Uterus (tissue), 4 donors: ENCODE data around the gene NCR2. TPM values are rescaled to one million over a fixed set of nuclear protein-coding genes. Genes with fewer than 3 reads are reported as not detected.

ENCODE experiments used
- DNase-seq, 2 donors: peaks; one replicate each; pipeline ENCODE4 v3.0.0-alpha.2; 2019 to 2020
- H3K27ac ChIP-seq, 2 donors: fragments of 200-600 bp; sonication (generic); 1 replicate in 1 of 2; 2 replicates in 1 of 2; pipeline ENCODE4 v1.5.1; 2016 to 2018
- H3K27me3 ChIP-seq, 2 donors: fragments of 200-600 bp; sonication (generic); one replicate each; pipeline ENCODE4 v1.5.1; 2018 to 2019; ENCODE audit warnings: control low read depth in 1 of 2
- H3K36me3 ChIP-seq, 2 donors: fragments of 200-600 bp; sonication (generic); one replicate each; pipeline ENCODE4 v1.5.1; 2019; ENCODE audit warnings: control low read depth in 1 of 2
- H3K4me1 ChIP-seq, 2 donors: fragments of 200-600 bp; sonication (generic); one replicate each; pipeline ENCODE4 v1.5.1; 2018 to 2019; ENCODE audit warnings: control low read depth in 1 of 2
- H3K4me3 ChIP-seq, 2 donors: fragments of 200-600 bp; sonication (generic); 1 replicate in 1 of 2; 2 replicates in 1 of 2; pipeline ENCODE4 v1.5.1; 2018 to 2019; ENCODE audit warnings: mild to moderate bottlenecking in 1 of 2
- H3K9me3 ChIP-seq, 2 donors: fragments of 200-600 bp; sonication (generic); one replicate each; pipeline ENCODE4 v1.5.1; 2019; ENCODE audit warnings: control low read depth in 1 of 2
- POLR2A ChIP-seq, 2 donors: fragments of 450-650 bp; IDR thresholded peaks; one replicate each; pipeline ENCODE4 v1.6.1; 2016; ENCODE audit warnings: antibody characterized with exemption in 2 of 2, mild to moderate bottlenecking in 1 of 2, moderate library complexity in 1 of 2
- intact Hi-C: fragments of 100-400 bp; cut with DNase I; formaldehyde crosslinking; loops from one replicate; pipeline ENCODE4 v1.15.1; 2023; ENCODE audit warnings: low total_unique reads
- total RNA-seq, 4 donors: library from RNA; depleted of rRNA in 3 of 4; stranded (reverse); fragments of >200 nt in 3 of 4; gene quantifications; one replicate each; pipeline versions ENCODE4 v1.1.0 to v1.2.4, GENCODE V29; 2014 to 2023
- TF ChIP-seq, protein P1 (sequence below), 4 experiments: fragments of 200-600 bp in 2 of 4; fragments of 450-650 bp in 2 of 4; sonication (generic) in 2 of 4; IDR thresholded peaks; one replicate each; pipeline ENCODE4 v1.5.1; 2016 to 2019; ENCODE audit warnings: antibody characterized with exemption in 4 of 4, mild to moderate bottlenecking in 2 of 4, moderate library complexity in 1 of 4
- donor health status: DM: yes; HTN: yes; CAD: no.

The NCR2 gene
- total RNA-seq, 4 donors from 2014 or later = not detected

DNA sequence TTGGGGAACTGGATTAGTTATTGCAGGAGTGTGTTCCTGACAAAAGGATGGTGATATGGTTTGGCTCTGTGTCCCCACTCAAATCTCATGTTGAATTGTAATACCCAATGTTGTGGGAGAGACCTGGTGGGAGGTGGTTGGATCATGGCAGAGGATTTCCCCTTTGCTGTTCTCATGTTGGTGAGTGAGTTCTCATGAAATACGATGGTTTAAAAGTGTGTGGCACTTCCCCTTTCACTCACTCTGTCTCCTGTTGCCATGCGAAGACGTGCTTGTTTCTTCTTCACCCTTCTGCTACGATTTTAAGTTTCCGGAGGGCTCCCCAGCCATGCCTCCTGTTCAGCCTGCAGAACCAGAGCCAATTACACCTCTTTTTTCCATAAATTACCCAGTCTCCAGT, 32.8 kb upstream of the NCR2 start:
- Histone ChIP-seq H3K36me3 (no peaks in the 10 kb centered on the region), H3K9me3 (peaks cover 0 to 3% of the 10 kb centered on the region in 2 donors), H3K27me3 (no peaks in the 10 kb centered on the region), H3K4me3 (no peak overlapping the region), H3K4me1 (no peaks in the 10 kb centered on the region), H3K27ac (no peak overlapping the region)
- intact Hi-C loops = no loop called here
- DNase-seq = no peak
- TF ChIP-seq, protein P1, sequence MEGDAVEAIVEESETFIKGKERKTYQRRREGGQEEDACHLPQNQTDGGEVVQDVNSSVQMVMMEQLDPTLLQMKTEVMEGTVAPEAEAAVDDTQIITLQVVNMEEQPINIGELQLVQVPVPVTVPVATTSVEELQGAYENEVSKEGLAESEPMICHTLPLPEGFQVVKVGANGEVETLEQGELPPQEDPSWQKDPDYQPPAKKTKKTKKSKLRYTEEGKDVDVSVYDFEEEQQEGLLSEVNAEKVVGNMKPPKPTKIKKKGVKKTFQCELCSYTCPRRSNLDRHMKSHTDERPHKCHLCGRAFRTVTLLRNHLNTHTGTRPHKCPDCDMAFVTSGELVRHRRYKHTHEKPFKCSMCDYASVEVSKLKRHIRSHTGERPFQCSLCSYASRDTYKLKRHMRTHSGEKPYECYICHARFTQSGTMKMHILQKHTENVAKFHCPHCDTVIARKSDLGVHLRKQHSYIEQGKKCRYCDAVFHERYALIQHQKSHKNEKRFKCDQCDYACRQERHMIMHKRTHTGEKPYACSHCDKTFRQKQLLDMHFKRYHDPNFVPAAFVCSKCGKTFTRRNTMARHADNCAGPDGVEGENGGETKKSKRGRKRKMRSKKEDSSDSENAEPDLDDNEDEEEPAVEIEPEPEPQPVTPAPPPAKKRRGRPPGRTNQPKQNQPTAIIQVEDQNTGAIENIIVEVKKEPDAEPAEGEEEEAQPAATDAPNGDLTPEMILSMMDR (IDR thresholded peaks at IDR 0.05) = no peak

DNA sequence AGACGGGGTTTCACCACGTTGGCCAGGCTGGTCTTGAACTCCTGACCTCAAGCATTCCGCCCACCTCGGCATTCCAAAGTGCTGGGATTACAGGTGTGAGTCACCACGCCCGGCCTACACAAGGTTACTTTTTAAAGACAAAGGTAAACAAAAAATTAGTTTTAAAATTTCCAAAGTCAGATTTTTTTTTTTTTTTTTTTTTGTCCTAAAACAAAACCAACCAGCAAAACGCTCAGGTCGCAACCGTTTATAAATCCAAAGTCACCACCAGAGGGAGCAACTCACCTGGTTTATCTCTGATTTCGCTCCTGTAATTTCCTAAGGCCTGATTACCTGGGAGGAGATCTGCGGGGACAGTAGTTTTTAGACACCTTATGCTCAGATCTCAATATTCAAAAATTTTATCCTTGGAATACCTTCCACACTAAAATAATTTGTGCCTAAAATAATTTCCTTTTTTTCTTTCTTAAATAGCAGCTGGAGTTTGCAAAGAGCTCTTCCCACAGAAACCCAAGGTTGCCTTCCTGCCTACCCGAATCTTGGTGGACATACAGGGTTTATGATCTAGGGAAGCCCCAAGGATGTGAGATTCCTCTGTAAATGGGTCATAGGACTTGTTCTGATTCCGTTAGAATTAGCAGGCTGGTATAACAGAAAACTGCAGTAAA, 29.1 kb upstream of the NCR2 start:
- Histone ChIP-seq H3K36me3 (no peaks in the 10 kb centered on the region), H3K4me1 (no peaks in the 10 kb centered on the region), H3K27me3 (peaks cover 0 to under 1% of the 10 kb centered on the region in 2 donors), H3K4me3 (no peak overlapping the region), H3K9me3 (no peaks in the 10 kb centered on the region), H3K27ac (no peak overlapping the region)
- DNase-seq = no peak
- TF ChIP-seq POLR2A (IDR thresholded peaks at IDR 0.05) = no peak
- TF ChIP-seq, protein P1 (IDR thresholded peaks at IDR 0.05) = peak; percentile 24 to 44 (median 30)
- intact Hi-C loops = no loop called here

DNA sequence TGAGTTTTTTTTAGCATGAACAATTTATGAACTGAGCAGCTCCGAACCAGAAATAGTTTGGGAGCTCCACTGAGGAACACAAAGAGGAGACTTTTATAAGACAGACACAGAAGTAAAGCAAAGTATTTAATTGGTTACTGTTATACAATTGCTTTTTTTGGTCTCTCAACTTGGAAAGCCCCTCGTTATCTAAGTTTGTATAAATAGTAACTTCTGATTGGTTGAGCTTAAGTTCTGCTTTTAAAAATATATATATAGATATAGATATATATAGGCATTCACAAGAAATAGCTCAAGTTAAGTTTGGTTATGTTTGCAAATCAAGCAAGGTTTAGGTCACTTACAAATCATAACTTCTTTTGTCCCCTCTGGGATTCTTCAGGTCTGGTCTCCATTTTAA, 20.2 kb upstream of the NCR2 start:
- Histone ChIP-seq H3K9me3 (no peaks in the 10 kb centered on the region), H3K4me1 (no peaks in the 10 kb centered on the region), H3K27me3 (peaks cover 0 to 6% of the 10 kb centered on the region in 2 donors), H3K4me3 (no peak overlapping the region), H3K36me3 (no peaks in the 10 kb centered on the region), H3K27ac (no peak overlapping the region)
- intact Hi-C loops = no loop called here
- TF ChIP-seq, protein P1 (IDR thresholded peaks at IDR 0.05) = no peak
- no peak for TF ChIP-seq POLR2A (IDR thresholded peaks at IDR 0.05)
- no peak for DNase-seq

DNA sequence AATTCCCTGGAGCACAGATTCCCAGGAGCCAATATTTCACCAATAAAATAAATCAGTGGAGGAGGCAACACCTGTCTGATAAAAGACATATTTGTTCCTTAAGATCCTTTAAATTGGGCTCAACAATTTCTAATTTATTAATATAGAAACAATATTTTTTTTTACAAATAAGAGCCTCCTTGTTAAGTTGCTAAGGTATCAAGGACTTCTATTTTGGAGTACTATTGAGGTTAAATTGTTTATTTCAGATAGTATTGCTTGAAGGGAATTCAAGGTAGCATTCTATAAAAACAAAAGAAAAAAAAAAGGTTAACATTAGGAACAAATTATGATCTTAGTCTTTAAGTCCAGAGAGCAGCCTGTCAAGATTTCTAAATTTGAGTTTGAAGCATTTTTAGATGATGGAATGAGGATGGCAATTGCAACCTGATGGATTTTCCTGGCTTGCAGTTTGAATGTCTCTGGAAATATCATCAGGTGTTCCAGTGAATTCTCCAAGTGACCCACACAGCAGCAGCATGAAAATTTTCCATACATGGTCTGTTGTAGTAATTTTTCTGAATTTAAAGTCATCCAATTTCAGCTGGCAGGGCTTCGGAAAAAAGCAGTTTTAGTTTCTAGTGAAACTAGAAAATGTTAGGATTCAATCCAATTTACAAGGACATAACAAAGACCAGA, 19.3 kb upstream of the NCR2 start:
- no peak overlapping the region for H3K27ac ChIP-seq
- H3K36me3 ChIP-seq = no peaks in the 10 kb centered on the region
- TF ChIP-seq, protein P1 (IDR thresholded peaks at IDR 0.05) = no peak
- TF ChIP-seq POLR2A (IDR thresholded peaks at IDR 0.05) = no peak
- H3K9me3 ChIP-seq = no peaks in the 10 kb centered on the region
- intact Hi-C loops = no loop called here
- H3K4me1 ChIP-seq = no peaks in the 10 kb centered on the region
- H3K27me3 ChIP-seq = peaks cover 0 to 6% of the 10 kb centered on the region in 2 donors
- DNase-seq = no peak
- no peak overlapping the region for H3K4me3 ChIP-seq

DNA sequence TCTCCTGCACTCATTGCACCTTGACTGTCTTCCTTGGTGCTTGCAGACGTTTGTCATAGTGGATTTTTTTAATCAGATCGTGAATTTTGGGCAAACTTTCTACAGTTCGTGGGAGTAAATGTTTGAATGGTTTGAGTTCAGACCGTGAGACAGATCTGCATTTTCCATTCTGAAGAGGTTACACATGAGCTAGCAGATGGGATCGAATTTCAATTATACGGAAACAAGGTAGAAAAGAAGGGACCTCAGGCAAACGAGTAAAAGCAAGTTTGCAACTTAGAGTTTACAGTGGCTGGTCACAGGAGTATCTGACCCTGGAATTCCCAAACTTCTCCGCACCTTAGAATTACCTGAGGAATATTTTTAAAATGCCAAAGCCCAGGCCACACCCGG, 17.2 kb upstream of the NCR2 start:
- Histone ChIP-seq H3K27me3 (peaks cover 0 to 8% of the 10 kb centered on the region in 2 donors), H3K27ac (no peak overlapping the region), H3K4me3 (no peak overlapping the region), H3K36me3 (no peaks in the 10 kb centered on the region), H3K4me1 (no peaks in the 10 kb centered on the region), H3K9me3 (no peaks in the 10 kb centered on the region)
- DNase-seq = no peak
- intact Hi-C loops = no loop called here
- no peak for TF ChIP-seq POLR2A (IDR thresholded peaks at IDR 0.05)
- TF ChIP-seq, protein P1 (IDR thresholded peaks at IDR 0.05) = no peak
